ENCODE measurements around the gene TEX12. TPM values are rescaled to one million over a fixed set of nuclear protein-coding genes. Genes with fewer than 3 reads are reported as not detected.

The TEX12 gene
- total RNA-seq, 3 donors from 2014 or later = 0.52 to 0.80 (median 0.60) TPM

GRCh38 chr11:112128483-112129121, 38.6 kb upstream of the TEX12 start:
- ATAC-seq = peak; percentile 81
- peak; percentile 81 to 91 (median 81) for DNase-seq
- intact Hi-C loops (cut with DNase I, micrococcal nuclease) = no loop called here

GRCh38 chr11:112129656-112130055, 37.5 kb upstream of the TEX12 start:
- DNase-seq (peak in 1 of 3 donors; percentile 19), ATAC-seq (no peak)
- intact Hi-C loops (cut with DNase I, micrococcal nuclease) = no loop called here
- no peaks in the 10 kb centered on the region for H3K9me3 ChIP-seq
- H3K4me1 ChIP-seq (ENCODE audit: low read depth) = peaks cover 58% of the 10 kb centered on the region
- TF ChIP-seq CTCF (IDR thresholded peaks at IDR 0.05) = no peak
- H3K4me3 ChIP-seq = no peak overlapping the region
- no peaks in the 10 kb centered on the region for H3K36me3 ChIP-seq (ENCODE audit: low read depth)

More at GRCh38 chr11:112128483-112129121, 38.6 kb upstream of the TEX12 start:
- H3K4me3 ChIP-seq = no peak overlapping the region
- H3K9me3 ChIP-seq = no peaks in the 10 kb centered on the region
- TF ChIP-seq CTCF (IDR thresholded peaks at IDR 0.05) = no peak
- H3K4me1 ChIP-seq (ENCODE audit: low read depth) = peaks cover 51% of the 10 kb centered on the region
- H3K36me3 ChIP-seq (ENCODE audit: low read depth) = no peaks in the 10 kb centered on the region

GRCh38 chr11:112132737-112133136, 34.4 kb upstream of the TEX12 start:
- DNase-seq (no peak), ATAC-seq (no peak)
- Histone ChIP-seq H3K9me3 (no peaks in the 10 kb centered on the region), H3K36me3 (ENCODE audit: low read depth) (no peaks in the 10 kb centered on the region), H3K4me1 (ENCODE audit: low read depth) (peaks cover 62% of the 10 kb centered on the region), H3K4me3 (no peak overlapping the region)
- intact Hi-C loops (cut with DNase I, micrococcal nuclease) = no loop called here
- TF ChIP-seq CTCF (IDR thresholded peaks at IDR 0.05) = no peak

- ATAC-seq = peak; percentile 61
- peak in 1 of 3 donors; percentile 61 for DNase-seq
Observed at GRCh38 chr11:112134473-112134872, 32.7 kb upstream of the TEX12 start.

GRCh38 chr11:112143597-112143996, 23.6 kb upstream of the TEX12 start:
- H3K4me1 ChIP-seq (ENCODE audit: low read depth) = no peaks in the 10 kb centered on the region
- TF ChIP-seq CTCF (IDR thresholded peaks at IDR 0.05) = no peak
- H3K4me3 ChIP-seq = no peak overlapping the region
- intact Hi-C loops (cut with DNase I, micrococcal nuclease) = no loop called here
- no peaks in the 10 kb centered on the region for H3K36me3 ChIP-seq (ENCODE audit: low read depth)
- DNase-seq (no peak), ATAC-seq (no peak)
- H3K9me3 ChIP-seq = no peaks in the 10 kb centered on the region

More at GRCh38 chr11:112134473-112134872, 32.7 kb upstream of the TEX12 start:
- Histone ChIP-seq H3K4me3 (no peak overlapping the region), H3K9me3 (no peaks in the 10 kb centered on the region), H3K4me1 (ENCODE audit: low read depth) (peaks cover 47% of the 10 kb centered on the region), H3K36me3 (ENCODE audit: low read depth) (no peaks in the 10 kb centered on the region)
- TF ChIP-seq CTCF (IDR thresholded peaks at IDR 0.05) = no peak
- intact Hi-C loops (cut with DNase I, micrococcal nuclease) = no loop called here

Measured in mucosa of descending colon (tissue), 3 donors.